WTC11 (cell line): ENCODE results near the gene PRKCE. TPM values are rescaled to one million over a fixed set of nuclear protein-coding genes. Genes with fewer than 3 reads are reported as not detected.

ENCODE experiments used
- ATAC-seq: fragments of 200-7000 bp; cut with Tn5 transposase; 2 replicates; pipeline ENCODE4 v1.10.0; 2021; ENCODE audit warnings: mild to moderate bottlenecking, moderate library complexity
- CTCF ChIA-PET: fragments of 300-600 bp; sonication (Branson Sonifier 250); formaldehyde crosslinking; loops from one replicate; lab custom pipeline; 2021; ENCODE audit warnings: antibody characterized with exemption; lab: Charles Lee
- POLR2A ChIA-PET: fragments of 350-600 bp; sonication (Branson Sonifier 250); formaldehyde crosslinking; loops from one replicate; lab custom pipeline; 2021; ENCODE audit warnings: antibody characterized with exemption; lab: Charles Lee
- DNase-seq: peaks from one replicate; pipeline ENCODE4 v3.0.0; 2021; ENCODE audit warnings: low spot score
- H3K27ac Mint-ChIP-seq: 2 replicates; pipeline ENCODE4 v1.8.0; 2021; ENCODE audit warnings: mixed read lengths
- H3K27me3 Mint-ChIP-seq: 2 replicates; pipeline ENCODE4 v1.8.0; 2021; ENCODE audit warnings: low read depth, mild to moderate bottlenecking, moderate library complexity, mixed read lengths
- H3K36me3 Mint-ChIP-seq: 2 replicates; pipeline ENCODE4 v1.8.0; 2021; ENCODE audit warnings: mixed read lengths
- H3K4me1 Mint-ChIP-seq: 2 replicates; pipeline ENCODE4 v1.8.0; 2022; ENCODE audit warnings: mixed read lengths
- H3K4me3 Mint-ChIP-seq: 2 replicates; pipeline ENCODE4 v1.8.0; 2021; ENCODE audit warnings: mild to moderate bottlenecking, moderate library complexity, mixed read lengths
- H3K9me3 Mint-ChIP-seq: 2 replicates; pipeline ENCODE4 v1.8.0; 2021; ENCODE audit warnings: mixed read lengths
- CREB1 ChIP-seq: sonication (generic); formaldehyde crosslinking; IDR thresholded peaks from 2 replicates; pipeline ENCODE4 v1.8.0; 2023; ENCODE audit warnings: mild to moderate bottlenecking, missing genetic modification reagents
- ESRRA ChIP-seq: sonication (generic); formaldehyde crosslinking; IDR thresholded peaks from 2 replicates; pipeline ENCODE4 v1.8.1; 2022; ENCODE audit warnings: mild to moderate bottlenecking, missing genetic modification reagents, borderline replicate concordance
- FOXJ3 ChIP-seq: sonication (generic); formaldehyde crosslinking; IDR thresholded peaks from 2 replicates; pipeline ENCODE4 v1.9.0; 2021; ENCODE audit warnings: missing genetic modification reagents, mild to moderate bottlenecking, borderline replicate concordance
- KAT7 ChIP-seq: sonication (generic); formaldehyde crosslinking; IDR thresholded peaks from 2 replicates; pipeline ENCODE4 v1.8.1; 2023; ENCODE audit warnings: missing genetic modification reagents, mild to moderate bottlenecking, borderline replicate concordance
- NFATC4 ChIP-seq: fragments of 250-450 bp; sonication (Bioruptor Pico); IDR thresholded peaks from 2 replicates; pipeline ENCODE4 v1.9.0; 2021; ENCODE audit warnings: mild to moderate bottlenecking
- NFE2L1 ChIP-seq: sonication (generic); formaldehyde crosslinking; IDR thresholded peaks from 2 replicates; pipeline ENCODE4 v1.8.1; 2023; ENCODE audit warnings: missing genetic modification reagents
- NR1H2 ChIP-seq: sonication (generic); formaldehyde crosslinking; IDR thresholded peaks from 2 replicates; pipeline ENCODE4 v1.9.0; 2021; ENCODE audit warnings: mild to moderate bottlenecking, moderate library complexity, missing genetic modification reagents
- SP1 ChIP-seq: sonication (generic); formaldehyde crosslinking; conservative IDR thresholded peaks from 2 replicates; pipeline ENCODE4 v1.8.1; 2022; ENCODE audit warnings: missing genetic modification reagents
- TEAD4 ChIP-seq: sonication (generic); formaldehyde crosslinking; IDR thresholded peaks from 2 replicates; pipeline ENCODE4 v1.8.0; 2022; ENCODE audit warnings: mild to moderate bottlenecking, missing genetic modification reagents
- ZNF121 ChIP-seq: sonication (generic); formaldehyde crosslinking; IDR thresholded peaks from 2 replicates; pipeline ENCODE4 v1.8.0; 2023; ENCODE audit warnings: missing genetic modification reagents
- ZNF263 ChIP-seq: sonication (generic); formaldehyde crosslinking; IDR thresholded peaks from 2 replicates; pipeline ENCODE4 v1.8.1; 2022; ENCODE audit warnings: low read depth, mild to moderate bottlenecking, moderate library complexity, missing genetic modification reagents
- total RNA-seq: library from RNA; stranded (reverse); gene quantifications from 3 replicates; pipeline ENCODE4 v1.2.3, GENCODE V29; 2021
- TF ChIP-seq, protein P1 (sequence below): sonication (generic); formaldehyde crosslinking; IDR thresholded peaks from 2 replicates; pipeline ENCODE4 v1.8.1; 2023; ENCODE audit warnings: mild to moderate bottlenecking, missing genetic modification reagents, borderline replicate concordance
- TF ChIP-seq, protein P2 (sequence below): sonication (generic); formaldehyde crosslinking; IDR thresholded peaks from 2 replicates; pipeline ENCODE4 v1.8.1; 2023; ENCODE audit warnings: mild to moderate bottlenecking, missing genetic modification reagents
- TF ChIP-seq, protein P3 (sequence below): sonication (generic); formaldehyde crosslinking; IDR thresholded peaks from 2 replicates; pipeline ENCODE4 v1.8.1; 2022; ENCODE audit warnings: mild to moderate bottlenecking, missing genetic modification reagents, moderate library complexity, borderline replicate concordance
- TF ChIP-seq, protein P4 (sequence below): fragments of 250-450 bp; sonication (Bioruptor Pico); IDR thresholded peaks from 2 replicates; pipeline ENCODE4 v1.9.0; 2021; ENCODE audit warnings: mild to moderate bottlenecking
- TF ChIP-seq, protein P5 (sequence below): fragments of 250-450 bp; sonication (Bioruptor Pico); IDR thresholded peaks from 2 replicates; pipeline ENCODE4 v1.8.0; 2021; ENCODE audit warnings: mild to moderate bottlenecking
- TF ChIP-seq, protein P6 (sequence below): fragments of 250-450 bp; sonication (Bioruptor Pico); conservative IDR thresholded peaks from 2 replicates; pipeline ENCODE4 v1.9.0; 2021; ENCODE audit warnings: mild to moderate bottlenecking
- TF ChIP-seq, protein P7 (sequence below): fragments of 250-450 bp; sonication (Bioruptor Pico); IDR thresholded peaks from 2 replicates; pipeline ENCODE4 v1.9.0; 2021; ENCODE audit warnings: mild to moderate bottlenecking, borderline replicate concordance
- TF ChIP-seq, protein P8 (sequence below): sonication (generic); formaldehyde crosslinking; IDR thresholded peaks from 2 replicates; pipeline ENCODE4 v1.8.1; 2022; ENCODE audit warnings: missing genetic modification reagents, borderline replicate concordance

The PRKCE gene
- total RNA-seq, 1 experiment from 2014 or later, result 5.8 TPM

DNA sequence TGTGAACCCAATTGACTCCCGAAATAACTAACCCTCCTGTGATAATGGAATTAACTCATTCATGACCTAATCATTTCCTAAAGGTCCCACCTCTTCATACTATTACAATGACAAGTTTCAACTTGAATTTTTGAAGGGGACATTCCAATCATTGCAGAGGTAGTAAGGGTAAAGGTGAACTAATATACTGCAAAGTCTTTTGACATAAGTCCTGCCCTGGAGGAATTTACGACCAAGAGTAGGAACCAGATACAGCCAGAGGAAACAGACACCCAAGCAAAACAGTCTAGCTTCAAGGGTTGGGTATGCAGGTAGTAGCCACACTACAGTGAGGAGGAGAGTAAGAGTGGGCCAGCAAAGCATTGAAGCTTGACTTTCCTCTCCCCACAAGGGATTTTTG lies 39.2 kb upstream of the PRKCE start:
- no peak for ATAC-seq
- Mint-ChIP-seq H3K4me1 (peaks cover 37% of the 10 kb centered on the region), H3K9me3 (no peaks in the 10 kb centered on the region), H3K4me3 (no peak overlapping the region), H3K27me3 (no peaks in the 10 kb centered on the region), H3K27ac (no peak overlapping the region), H3K36me3 (no peaks in the 10 kb centered on the region)
- POLR2A ChIA-PET, result no interaction called here
- CTCF ChIA-PET, result no interaction called here
- DNase-seq, result no peak
- TF ChIP-seq ZNF263 (CRISPR knock-in tag) (no peak), ZNF121 (no peak), KAT7 (no peak), SP1 (CRISPR knock-in tag) (no peak), NR1H2 (CRISPR knock-in tag) (no peak), CREB1 (CRISPR knock-in tag) (no peak), ESRRA (no peak), FOXJ3 (no peak), TEAD4 (CRISPR knock-in tag) (no peak), NFE2L1 (CRISPR knock-in tag) (no peak), NFATC4 (CRISPR knock-in tag) (no peak)
- TF ChIP-seq, protein P1, sequence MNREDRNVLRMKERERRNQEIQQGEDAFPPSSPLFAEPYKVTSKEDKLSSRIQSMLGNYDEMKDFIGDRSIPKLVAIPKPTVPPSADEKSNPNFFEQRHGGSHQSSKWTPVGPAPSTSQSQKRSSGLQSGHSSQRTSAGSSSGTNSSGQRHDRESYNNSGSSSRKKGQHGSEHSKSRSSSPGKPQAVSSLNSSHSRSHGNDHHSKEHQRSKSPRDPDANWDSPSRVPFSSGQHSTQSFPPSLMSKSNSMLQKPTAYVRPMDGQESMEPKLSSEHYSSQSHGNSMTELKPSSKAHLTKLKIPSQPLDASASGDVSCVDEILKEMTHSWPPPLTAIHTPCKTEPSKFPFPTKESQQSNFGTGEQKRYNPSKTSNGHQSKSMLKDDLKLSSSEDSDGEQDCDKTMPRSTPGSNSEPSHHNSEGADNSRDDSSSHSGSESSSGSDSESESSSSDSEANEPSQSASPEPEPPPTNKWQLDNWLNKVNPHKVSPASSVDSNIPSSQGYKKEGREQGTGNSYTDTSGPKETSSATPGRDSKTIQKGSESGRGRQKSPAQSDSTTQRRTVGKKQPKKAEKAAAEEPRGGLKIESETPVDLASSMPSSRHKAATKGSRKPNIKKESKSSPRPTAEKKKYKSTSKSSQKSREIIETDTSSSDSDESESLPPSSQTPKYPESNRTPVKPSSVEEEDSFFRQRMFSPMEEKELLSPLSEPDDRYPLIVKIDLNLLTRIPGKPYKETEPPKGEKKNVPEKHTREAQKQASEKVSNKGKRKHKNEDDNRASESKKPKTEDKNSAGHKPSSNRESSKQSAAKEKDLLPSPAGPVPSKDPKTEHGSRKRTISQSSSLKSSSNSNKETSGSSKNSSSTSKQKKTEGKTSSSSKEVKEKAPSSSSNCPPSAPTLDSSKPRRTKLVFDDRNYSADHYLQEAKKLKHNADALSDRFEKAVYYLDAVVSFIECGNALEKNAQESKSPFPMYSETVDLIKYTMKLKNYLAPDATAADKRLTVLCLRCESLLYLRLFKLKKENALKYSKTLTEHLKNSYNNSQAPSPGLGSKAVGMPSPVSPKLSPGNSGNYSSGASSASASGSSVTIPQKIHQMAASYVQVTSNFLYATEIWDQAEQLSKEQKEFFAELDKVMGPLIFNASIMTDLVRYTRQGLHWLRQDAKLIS (CRISPR knock-in tag), result no peak
- TF ChIP-seq, protein P2, sequence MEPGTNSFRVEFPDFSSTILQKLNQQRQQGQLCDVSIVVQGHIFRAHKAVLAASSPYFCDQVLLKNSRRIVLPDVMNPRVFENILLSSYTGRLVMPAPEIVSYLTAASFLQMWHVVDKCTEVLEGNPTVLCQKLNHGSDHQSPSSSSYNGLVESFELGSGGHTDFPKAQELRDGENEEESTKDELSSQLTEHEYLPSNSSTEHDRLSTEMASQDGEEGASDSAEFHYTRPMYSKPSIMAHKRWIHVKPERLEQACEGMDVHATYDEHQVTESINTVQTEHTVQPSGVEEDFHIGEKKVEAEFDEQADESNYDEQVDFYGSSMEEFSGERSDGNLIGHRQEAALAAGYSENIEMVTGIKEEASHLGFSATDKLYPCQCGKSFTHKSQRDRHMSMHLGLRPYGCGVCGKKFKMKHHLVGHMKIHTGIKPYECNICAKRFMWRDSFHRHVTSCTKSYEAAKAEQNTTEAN (CRISPR knock-in tag), result no peak
- TF ChIP-seq, protein P3, sequence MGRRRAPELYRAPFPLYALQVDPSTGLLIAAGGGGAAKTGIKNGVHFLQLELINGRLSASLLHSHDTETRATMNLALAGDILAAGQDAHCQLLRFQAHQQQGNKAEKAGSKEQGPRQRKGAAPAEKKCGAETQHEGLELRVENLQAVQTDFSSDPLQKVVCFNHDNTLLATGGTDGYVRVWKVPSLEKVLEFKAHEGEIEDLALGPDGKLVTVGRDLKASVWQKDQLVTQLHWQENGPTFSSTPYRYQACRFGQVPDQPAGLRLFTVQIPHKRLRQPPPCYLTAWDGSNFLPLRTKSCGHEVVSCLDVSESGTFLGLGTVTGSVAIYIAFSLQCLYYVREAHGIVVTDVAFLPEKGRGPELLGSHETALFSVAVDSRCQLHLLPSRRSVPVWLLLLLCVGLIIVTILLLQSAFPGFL, result no peak
- TF ChIP-seq, protein P4, sequence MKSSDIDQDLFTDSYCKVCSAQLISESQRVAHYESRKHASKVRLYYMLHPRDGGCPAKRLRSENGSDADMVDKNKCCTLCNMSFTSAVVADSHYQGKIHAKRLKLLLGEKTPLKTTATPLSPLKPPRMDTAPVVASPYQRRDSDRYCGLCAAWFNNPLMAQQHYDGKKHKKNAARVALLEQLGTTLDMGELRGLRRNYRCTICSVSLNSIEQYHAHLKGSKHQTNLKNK, result no peak
- TF ChIP-seq, protein P5, sequence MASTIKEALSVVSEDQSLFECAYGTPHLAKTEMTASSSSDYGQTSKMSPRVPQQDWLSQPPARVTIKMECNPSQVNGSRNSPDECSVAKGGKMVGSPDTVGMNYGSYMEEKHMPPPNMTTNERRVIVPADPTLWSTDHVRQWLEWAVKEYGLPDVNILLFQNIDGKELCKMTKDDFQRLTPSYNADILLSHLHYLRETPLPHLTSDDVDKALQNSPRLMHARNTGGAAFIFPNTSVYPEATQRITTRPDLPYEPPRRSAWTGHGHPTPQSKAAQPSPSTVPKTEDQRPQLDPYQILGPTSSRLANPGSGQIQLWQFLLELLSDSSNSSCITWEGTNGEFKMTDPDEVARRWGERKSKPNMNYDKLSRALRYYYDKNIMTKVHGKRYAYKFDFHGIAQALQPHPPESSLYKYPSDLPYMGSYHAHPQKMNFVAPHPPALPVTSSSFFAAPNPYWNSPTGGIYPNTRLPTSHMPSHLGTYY (CRISPR knock-in tag), result no peak
- TF ChIP-seq, protein P6, sequence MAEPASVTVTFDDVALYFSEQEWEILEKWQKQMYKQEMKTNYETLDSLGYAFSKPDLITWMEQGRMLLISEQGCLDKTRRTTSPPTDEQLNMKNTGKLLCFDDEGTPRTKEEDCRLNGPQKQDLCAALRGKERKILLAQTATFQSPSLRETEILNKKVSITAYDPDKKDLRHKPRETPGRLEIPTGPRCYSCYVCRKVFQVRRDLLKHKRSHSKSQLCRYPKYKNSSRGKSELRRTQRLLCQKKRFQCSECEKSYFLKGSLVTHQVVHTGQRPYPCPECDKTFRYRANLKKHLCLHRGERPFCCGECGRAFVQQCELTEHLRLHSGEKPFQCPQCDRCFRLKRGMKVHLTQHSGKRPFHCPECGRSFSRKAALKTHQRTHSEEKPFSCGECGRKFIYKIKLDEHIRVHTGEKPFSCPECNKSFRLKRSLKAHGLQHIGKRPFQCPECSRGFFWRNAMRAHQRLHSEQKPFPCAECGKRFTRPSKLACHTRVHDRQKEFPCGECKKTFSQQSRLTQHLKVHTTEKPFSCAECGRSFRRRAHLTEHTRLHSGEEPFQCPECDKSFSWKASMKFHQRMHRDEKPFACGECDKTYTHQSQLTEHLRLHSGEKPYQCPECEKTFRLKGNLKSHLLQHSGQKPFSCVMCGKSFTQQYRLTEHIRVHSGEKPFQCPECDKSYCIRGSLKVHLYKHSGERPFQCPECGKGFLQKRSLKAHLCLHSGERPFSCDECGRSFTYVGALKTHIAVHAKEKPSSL, result no peak
- TF ChIP-seq, protein P7, sequence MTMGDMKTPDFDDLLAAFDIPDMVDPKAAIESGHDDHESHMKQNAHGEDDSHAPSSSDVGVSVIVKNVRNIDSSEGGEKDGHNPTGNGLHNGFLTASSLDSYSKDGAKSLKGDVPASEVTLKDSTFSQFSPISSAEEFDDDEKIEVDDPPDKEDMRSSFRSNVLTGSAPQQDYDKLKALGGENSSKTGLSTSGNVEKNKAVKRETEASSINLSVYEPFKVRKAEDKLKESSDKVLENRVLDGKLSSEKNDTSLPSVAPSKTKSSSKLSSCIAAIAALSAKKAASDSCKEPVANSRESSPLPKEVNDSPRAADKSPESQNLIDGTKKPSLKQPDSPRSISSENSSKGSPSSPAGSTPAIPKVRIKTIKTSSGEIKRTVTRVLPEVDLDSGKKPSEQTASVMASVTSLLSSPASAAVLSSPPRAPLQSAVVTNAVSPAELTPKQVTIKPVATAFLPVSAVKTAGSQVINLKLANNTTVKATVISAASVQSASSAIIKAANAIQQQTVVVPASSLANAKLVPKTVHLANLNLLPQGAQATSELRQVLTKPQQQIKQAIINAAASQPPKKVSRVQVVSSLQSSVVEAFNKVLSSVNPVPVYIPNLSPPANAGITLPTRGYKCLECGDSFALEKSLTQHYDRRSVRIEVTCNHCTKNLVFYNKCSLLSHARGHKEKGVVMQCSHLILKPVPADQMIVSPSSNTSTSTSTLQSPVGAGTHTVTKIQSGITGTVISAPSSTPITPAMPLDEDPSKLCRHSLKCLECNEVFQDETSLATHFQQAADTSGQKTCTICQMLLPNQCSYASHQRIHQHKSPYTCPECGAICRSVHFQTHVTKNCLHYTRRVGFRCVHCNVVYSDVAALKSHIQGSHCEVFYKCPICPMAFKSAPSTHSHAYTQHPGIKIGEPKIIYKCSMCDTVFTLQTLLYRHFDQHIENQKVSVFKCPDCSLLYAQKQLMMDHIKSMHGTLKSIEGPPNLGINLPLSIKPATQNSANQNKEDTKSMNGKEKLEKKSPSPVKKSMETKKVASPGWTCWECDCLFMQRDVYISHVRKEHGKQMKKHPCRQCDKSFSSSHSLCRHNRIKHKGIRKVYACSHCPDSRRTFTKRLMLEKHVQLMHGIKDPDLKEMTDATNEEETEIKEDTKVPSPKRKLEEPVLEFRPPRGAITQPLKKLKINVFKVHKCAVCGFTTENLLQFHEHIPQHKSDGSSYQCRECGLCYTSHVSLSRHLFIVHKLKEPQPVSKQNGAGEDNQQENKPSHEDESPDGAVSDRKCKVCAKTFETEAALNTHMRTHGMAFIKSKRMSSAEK (CRISPR knock-in tag), result no peak
- TF ChIP-seq, protein P8, sequence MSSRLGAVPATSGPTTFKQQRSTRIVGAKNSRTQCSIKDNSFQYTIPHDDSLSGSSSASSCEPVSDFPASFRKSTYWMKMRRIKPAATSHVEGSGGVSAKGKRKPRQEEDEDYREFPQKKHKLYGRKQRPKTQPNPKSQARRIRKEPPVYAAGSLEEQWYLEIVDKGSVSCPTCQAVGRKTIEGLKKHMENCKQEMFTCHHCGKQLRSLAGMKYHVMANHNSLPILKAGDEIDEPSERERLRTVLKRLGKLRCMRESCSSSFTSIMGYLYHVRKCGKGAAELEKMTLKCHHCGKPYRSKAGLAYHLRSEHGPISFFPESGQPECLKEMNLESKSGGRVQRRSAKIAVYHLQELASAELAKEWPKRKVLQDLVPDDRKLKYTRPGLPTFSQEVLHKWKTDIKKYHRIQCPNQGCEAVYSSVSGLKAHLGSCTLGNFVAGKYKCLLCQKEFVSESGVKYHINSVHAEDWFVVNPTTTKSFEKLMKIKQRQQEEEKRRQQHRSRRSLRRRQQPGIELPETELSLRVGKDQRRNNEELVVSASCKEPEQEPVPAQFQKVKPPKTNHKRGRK (CRISPR knock-in tag), result no peak
